Activated CD8-positive, alpha-beta T cell treated with anti-CD3 and anti-CD28 coated beads, Interleukin-2, amount 10 ng/mL, durations not matched to agents 7 days and 5 days (primary cell): ENCODE measurements around the gene ERGIC3. TPM values are rescaled to one million over a fixed set of nuclear protein-coding genes. Genes with fewer than 3 reads are reported as not detected.

Experiments
- total RNA-seq, 2 experiments: library from RNA; stranded (reverse); gene quantifications; one replicate each; pipeline ENCODE4 v1.2.3, GENCODE V29; 2021

Gene ERGIC3
- total RNA-seq, 2 experiments from 2014 or later, result 114 to 122 TPM

Other genes with a start within 250 kb of the ERGIC3 start
- gene FAM83C, start 249.7 kb upstream of the ERGIC3 start, total RNA-seq, result not detected
- gene UQCC1, start 130.1 kb upstream of the ERGIC3 start, total RNA-seq, result 10 to 100 TPM; 57.7 to 60.5 TPM
- not detected for gene GDF5, start 103.8 kb upstream of the ERGIC3 start, total RNA-seq
- gene CEP250, start 86.5 kb upstream of the ERGIC3 start, total RNA-seq, result 10 to 100 TPM; 72.1 to 74.5 TPM
- gene C20orf173, start 12.4 kb upstream of the ERGIC3 start, total RNA-seq, result not detected
- 1 to 10 TPM; 2.6 to 5.0 TPM for gene SPAG4, start 73.8 kb downstream of the ERGIC3 start, total RNA-seq
- 100 to 1,000 TPM; 271 to 272 TPM for gene CPNE1, start 122.8 kb downstream of the ERGIC3 start, total RNA-seq
- 100 to 1,000 TPM; 112 to 119 TPM for gene RBM12, start 122.8 kb downstream of the ERGIC3 start, total RNA-seq
- 10 to 100 TPM; 32.7 to 34.7 TPM for gene NFS1, start 157.3 kb downstream of the ERGIC3 start, total RNA-seq
- 100 to 1,000 TPM; 134 to 143 TPM for gene ROMO1, start 157.3 kb downstream of the ERGIC3 start, total RNA-seq
- 100 to 1,000 TPM; 333 to 358 TPM for gene RBM39, start 200.2 kb downstream of the ERGIC3 start, total RNA-seq
- gene PHF20, start 229.9 kb downstream of the ERGIC3 start, total RNA-seq, result 10 to 100 TPM; 53.6 to 61.5 TPM